RWPE1 (cell line): ENCODE data around the gene LY6G6F.

Source experiments
- CTCF ChIA-PET: fragments of 350-600 bp; sonication (Branson Sonifier 250); formaldehyde crosslinking; extraction: SDS; loops from one replicate; lab custom pipeline; 2021; lab: Yijun Ruan, JAX
- POLR2A ChIA-PET: fragments of 400-600 bp; formaldehyde crosslinking; extraction: SDS; loops from one replicate; lab custom pipeline; 2020; ENCODE audit warnings: antibody characterized with exemption; ENCODE audit not compliant: low non-redundant PET; lab: Yijun Ruan, JAX
- DNase-seq: peaks from one replicate; pipeline ENCODE4 v3.0.0; 2012; ENCODE audit warnings: low spot score
- H3K27ac ChIP-seq: fragments of 450-650 bp; 2 replicates; pipeline ENCODE4 v1.5.1; 2017
- CTCF ChIP-seq: fragments of 450-650 bp; conservative IDR thresholded peaks from 2 replicates; pipeline ENCODE4 v1.5.1; 2017; ENCODE audit warnings: low read depth, mild to moderate bottlenecking

The LY6G6F gene

GRCh38 chr6:31727034-31727716 is 20.5 kb downstream of the LY6G6F start:
- DNase-seq: no peak
- ChIA-PET CTCF (no interaction called here), POLR2A (no interaction called here)
- H3K27ac ChIP-seq: peak overlapping the region; percentile 25
- TF ChIP-seq CTCF: no peak

- ChIA-PET POLR2A (no interaction called here), CTCF (interaction anchor here (0.5 to 0.6 kb wide), 2 partner anchors 19 to 47 kb away, joined by 4 read pairs; partner anchors contain the start of gene LY6G5C)
- DNase-seq: no peak
- peak overlapping the region; percentile 94 for H3K27ac ChIP-seq
- no peak for TF ChIP-seq CTCF
Measured at GRCh38 chr6:31727717-31728671, 21.3 kb downstream of the LY6G6F start.

GRCh38 chr6:31728767-31729514 is 22.3 kb downstream of the LY6G6F start, which contains the start of gene DDAH2:
Gene DDAH2 (minus strand): TSS chr6:31729299. CDS start chr6:31729161, 138 bp downstream.
- peak within 1 kb of the TSS; percentile 94 for H3K27ac ChIP-seq
- ChIA-PET CTCF (interaction anchor here (0.5 to 1.4 kb wide), 11 partner anchors 11 to 135 kb away, joined by 3 to 8 read pairs (median 4); partner anchors contain the start of genes LY6G5C and LY6G6F), POLR2A (interaction anchor here (0.6 to 1.1 kb wide), 2 partner anchors 18 to 42 kb away, joined by 4 to 7 read pairs; no protein-coding TSS in a partner anchor)
- no peak for DNase-seq
- peak; percentile 84 for TF ChIP-seq CTCF

- ChIA-PET POLR2A (interaction anchor here (0.6 to 1.1 kb wide), 2 partner anchors 18 to 41 kb away, joined by 4 to 7 read pairs; no protein-coding TSS in a partner anchor), CTCF (interaction anchor here (0.7 to 1.4 kb wide), 10 partner anchors 12 to 134 kb away, joined by 3 to 8 read pairs (median 3); partner anchors contain the start of genes LY6G5C and LY6G6F)
- peak; percentile 53 for TF ChIP-seq CTCF
- H3K27ac ChIP-seq: peak overlapping the region; percentile 94
- peak; percentile 90 for DNase-seq
Measured at GRCh38 chr6:31729515-31729978, 22.9 kb downstream of the LY6G6F start.

GRCh38 chr6:31729979-31730630 is 23.4 kb downstream of the LY6G6F start:
- TF ChIP-seq CTCF: no peak
- peak overlapping the region; percentile 94 for H3K27ac ChIP-seq
- ChIA-PET POLR2A (interaction anchor here (0.6 to 1.1 kb wide), 2 partner anchors 19 to 41 kb away, joined by 4 to 7 read pairs; no protein-coding TSS in a partner anchor), CTCF (interaction anchor here (0.7 to 1.4 kb wide), 10 partner anchors 12 to 134 kb away, joined by 3 to 8 read pairs (median 3); partner anchors contain the start of genes LY6G5C and LY6G6F)
- DNase-seq: peak; percentile 79
